NCI-H510A (cell line): ENCODE data around the gene CMIP.
"Not testable (repeated sequence)": the region's sequence is repeated elsewhere in the genome, so short reads cannot be mapped to it uniquely, and the experiment has no call there.

ENCODE experiments used
- DNase-seq: peaks from one replicate; lab custom pipeline; 2025; lab: John Stamatoyannopoulos, UW

The CMIP gene

GRCh38 chr16:81421536-81421935, 23.1 kb upstream of the CMIP start:
- no peak for DNase-seq

GRCh38 chr16:81422153-81422552, 22.5 kb upstream of the CMIP start:
- not testable (repeated sequence) for DNase-seq

GRCh38 chr16:81424771-81425170, 19.8 kb upstream of the CMIP start:
- no peak for DNase-seq

GRCh38 chr16:81427219-81427618, 17.4 kb upstream of the CMIP start:
- peak; percentile 35 for DNase-seq

- DNase-seq = no peak
Observed at GRCh38 chr16:81429045-81429521, 15.5 kb upstream of the CMIP start.

- no peak for DNase-seq
Observed at GRCh38 chr16:81431554-81432353, 12.9 kb upstream of the CMIP start.

- DNase-seq = no peak
Observed at GRCh38 chr16:81432937-81433557, 11.6 kb upstream of the CMIP start.

- DNase-seq = no peak
Observed at GRCh38 chr16:81435103-81435502, 9.5 kb upstream of the CMIP start.

- no peak for DNase-seq
Observed at GRCh38 chr16:81435567-81435966, 9.0 kb upstream of the CMIP start.

GRCh38 chr16:81436386-81436785, 8.2 kb upstream of the CMIP start:
- no peak for DNase-seq

GRCh38 chr16:81437865-81438264, 6.7 kb upstream of the CMIP start:
- no peak for DNase-seq

GRCh38 chr16:81440888-81441761, 3.5 kb upstream of the CMIP start:
- DNase-seq = no peak

- DNase-seq = no peak
Observed at GRCh38 chr16:81442220-81442915, 2.2 kb upstream of the CMIP start.

GRCh38 chr16:81442916-81443687, 1.5 kb upstream of the CMIP start:
- no peak for DNase-seq

GRCh38 chr16:81443688-81444447, 740 bp upstream of the CMIP start:
- DNase-seq = no peak

- no peak for DNase-seq
Observed at GRCh38 chr16:81445143-81445961, 744 bp downstream of the CMIP start.

GRCh38 chr16:81445966-81446906, 1.6 kb downstream of the CMIP start:
- no peak for DNase-seq

GRCh38 chr16:81446907-81447268, 2.3 kb downstream of the CMIP start:
- DNase-seq = no peak
